ENCODE results near the gene EPS8L3. TPM values are rescaled to one million over a fixed set of nuclear protein-coding genes. Genes with fewer than 3 reads are reported as not detected.

EPS8L3 gene
- total RNA-seq, 1 experiment from 2014 or later, result 0.17 TPM

- ChIA-PET CTCF (interaction anchor here (1.2 to 17.4 kb wide), 5 partner anchors 9 to 200 kb away, joined by 3 to 341 read pairs (median 6); partner anchors contain the start of gene AHCYL1), POLR2A (no interaction called here)
- Mint-ChIP-seq H3K27me3 (ENCODE audit: low read depth) (peaks cover 2% of the 10 kb centered on the region; the same call in 1 of the 2 replicates), H3K27ac (no peak overlapping the region), H3K4me1 (peaks cover 20% of the 10 kb centered on the region), H3K4me3 (no peak overlapping the region), H3K9me3 (peaks cover 25% of the 10 kb centered on the region), H3K36me3 (peaks cover 11% of the 10 kb centered on the region)
- no peak for ATAC-seq
- no peak for TF ChIP-seq HMGA2 (CRISPR knock-in tag; IDR thresholded peaks at IDR 0.05)
- TF ChIP-seq, protein P1, sequence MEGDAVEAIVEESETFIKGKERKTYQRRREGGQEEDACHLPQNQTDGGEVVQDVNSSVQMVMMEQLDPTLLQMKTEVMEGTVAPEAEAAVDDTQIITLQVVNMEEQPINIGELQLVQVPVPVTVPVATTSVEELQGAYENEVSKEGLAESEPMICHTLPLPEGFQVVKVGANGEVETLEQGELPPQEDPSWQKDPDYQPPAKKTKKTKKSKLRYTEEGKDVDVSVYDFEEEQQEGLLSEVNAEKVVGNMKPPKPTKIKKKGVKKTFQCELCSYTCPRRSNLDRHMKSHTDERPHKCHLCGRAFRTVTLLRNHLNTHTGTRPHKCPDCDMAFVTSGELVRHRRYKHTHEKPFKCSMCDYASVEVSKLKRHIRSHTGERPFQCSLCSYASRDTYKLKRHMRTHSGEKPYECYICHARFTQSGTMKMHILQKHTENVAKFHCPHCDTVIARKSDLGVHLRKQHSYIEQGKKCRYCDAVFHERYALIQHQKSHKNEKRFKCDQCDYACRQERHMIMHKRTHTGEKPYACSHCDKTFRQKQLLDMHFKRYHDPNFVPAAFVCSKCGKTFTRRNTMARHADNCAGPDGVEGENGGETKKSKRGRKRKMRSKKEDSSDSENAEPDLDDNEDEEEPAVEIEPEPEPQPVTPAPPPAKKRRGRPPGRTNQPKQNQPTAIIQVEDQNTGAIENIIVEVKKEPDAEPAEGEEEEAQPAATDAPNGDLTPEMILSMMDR (IDR thresholded peaks at IDR 0.05), result no peak
- TF ChIP-seq, protein P2, sequence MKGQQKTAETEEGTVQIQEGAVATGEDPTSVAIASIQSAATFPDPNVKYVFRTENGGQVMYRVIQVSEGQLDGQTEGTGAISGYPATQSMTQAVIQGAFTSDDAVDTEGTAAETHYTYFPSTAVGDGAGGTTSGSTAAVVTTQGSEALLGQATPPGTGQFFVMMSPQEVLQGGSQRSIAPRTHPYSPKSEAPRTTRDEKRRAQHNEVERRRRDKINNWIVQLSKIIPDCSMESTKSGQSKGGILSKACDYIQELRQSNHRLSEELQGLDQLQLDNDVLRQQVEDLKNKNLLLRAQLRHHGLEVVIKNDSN (CRISPR knock-in tag; IDR thresholded peaks at IDR 0.05), result no peak
- no peak for TF ChIP-seq IRF2 (CRISPR knock-in tag; IDR thresholded peaks at IDR 0.05; ENCODE audit: borderline replicate concordance, low read depth)
- no peak for TF ChIP-seq MAX (CRISPR knock-in tag; IDR thresholded peaks at IDR 0.05)
- no peak for TF ChIP-seq ZNF317 (CRISPR knock-in tag; IDR thresholded peaks at IDR 0.05; ENCODE audit: borderline replicate concordance, low read depth)
- TF ChIP-seq CDX4 (CRISPR knock-in tag; IDR thresholded peaks at IDR 0.05; ENCODE audit: borderline replicate concordance), result no peak
- no peak for TF ChIP-seq FOXK1 (CRISPR knock-in tag; IDR thresholded peaks at IDR 0.05)
- no peak for DNase-seq (ENCODE audit: low spot score)
Observed at GRCh38 chr1:109781806-109782205, 18.1 kb upstream of the EPS8L3 start.

- Mint-ChIP-seq H3K27ac (no peak overlapping the region), H3K4me3 (no peak overlapping the region), H3K27me3 (ENCODE audit: low read depth) (peaks cover 2% of the 10 kb centered on the region; the same call in 1 of the 2 replicates), H3K4me1 (peaks cover 20% of the 10 kb centered on the region), H3K36me3 (peaks cover 11% of the 10 kb centered on the region), H3K9me3 (peaks cover 25% of the 10 kb centered on the region)
- ChIA-PET POLR2A (no interaction called here), CTCF (interaction anchor here (2.6 to 17.4 kb wide), 2 partner anchors 10 to 201 kb away, joined by 26 to 341 read pairs; partner anchors contain the start of gene AHCYL1)
- TF ChIP-seq ELF4 (CRISPR knock-in tag; IDR thresholded peaks at IDR 0.05; ENCODE audit: low read depth) (no peak), JUN (CRISPR knock-in tag; IDR thresholded peaks at IDR 0.05) (no peak), ZNF512 (CRISPR knock-in tag; IDR thresholded peaks at IDR 0.05; ENCODE audit: borderline replicate concordance) (no peak), CDX4 (CRISPR knock-in tag; IDR thresholded peaks at IDR 0.05; ENCODE audit: borderline replicate concordance) (no peak), CREB1 (CRISPR knock-in tag; IDR thresholded peaks at IDR 0.05) (no peak), STAT6 (CRISPR knock-in tag; conservative IDR thresholded peaks at IDR 0.05; ENCODE audit: low read depth) (no peak), PREB (CRISPR knock-in tag; IDR thresholded peaks at IDR 0.05; ENCODE audit: borderline replicate concordance) (no peak)
- TF ChIP-seq, protein P2 (CRISPR knock-in tag; IDR thresholded peaks at IDR 0.05), result no peak
- TF ChIP-seq, protein P3, sequence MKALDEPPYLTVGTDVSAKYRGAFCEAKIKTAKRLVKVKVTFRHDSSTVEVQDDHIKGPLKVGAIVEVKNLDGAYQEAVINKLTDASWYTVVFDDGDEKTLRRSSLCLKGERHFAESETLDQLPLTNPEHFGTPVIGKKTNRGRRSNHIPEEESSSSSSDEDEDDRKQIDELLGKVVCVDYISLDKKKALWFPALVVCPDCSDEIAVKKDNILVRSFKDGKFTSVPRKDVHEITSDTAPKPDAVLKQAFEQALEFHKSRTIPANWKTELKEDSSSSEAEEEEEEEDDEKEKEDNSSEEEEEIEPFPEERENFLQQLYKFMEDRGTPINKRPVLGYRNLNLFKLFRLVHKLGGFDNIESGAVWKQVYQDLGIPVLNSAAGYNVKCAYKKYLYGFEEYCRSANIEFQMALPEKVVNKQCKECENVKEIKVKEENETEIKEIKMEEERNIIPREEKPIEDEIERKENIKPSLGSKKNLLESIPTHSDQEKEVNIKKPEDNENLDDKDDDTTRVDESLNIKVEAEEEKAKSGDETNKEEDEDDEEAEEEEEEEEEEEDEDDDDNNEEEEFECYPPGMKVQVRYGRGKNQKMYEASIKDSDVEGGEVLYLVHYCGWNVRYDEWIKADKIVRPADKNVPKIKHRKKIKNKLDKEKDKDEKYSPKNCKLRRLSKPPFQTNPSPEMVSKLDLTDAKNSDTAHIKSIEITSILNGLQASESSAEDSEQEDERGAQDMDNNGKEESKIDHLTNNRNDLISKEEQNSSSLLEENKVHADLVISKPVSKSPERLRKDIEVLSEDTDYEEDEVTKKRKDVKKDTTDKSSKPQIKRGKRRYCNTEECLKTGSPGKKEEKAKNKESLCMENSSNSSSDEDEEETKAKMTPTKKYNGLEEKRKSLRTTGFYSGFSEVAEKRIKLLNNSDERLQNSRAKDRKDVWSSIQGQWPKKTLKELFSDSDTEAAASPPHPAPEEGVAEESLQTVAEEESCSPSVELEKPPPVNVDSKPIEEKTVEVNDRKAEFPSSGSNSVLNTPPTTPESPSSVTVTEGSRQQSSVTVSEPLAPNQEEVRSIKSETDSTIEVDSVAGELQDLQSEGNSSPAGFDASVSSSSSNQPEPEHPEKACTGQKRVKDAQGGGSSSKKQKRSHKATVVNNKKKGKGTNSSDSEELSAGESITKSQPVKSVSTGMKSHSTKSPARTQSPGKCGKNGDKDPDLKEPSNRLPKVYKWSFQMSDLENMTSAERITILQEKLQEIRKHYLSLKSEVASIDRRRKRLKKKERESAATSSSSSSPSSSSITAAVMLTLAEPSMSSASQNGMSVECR (CRISPR knock-in tag; IDR thresholded peaks at IDR 0.05; ENCODE audit: borderline replicate concordance), result no peak
- TF ChIP-seq, protein P4, sequence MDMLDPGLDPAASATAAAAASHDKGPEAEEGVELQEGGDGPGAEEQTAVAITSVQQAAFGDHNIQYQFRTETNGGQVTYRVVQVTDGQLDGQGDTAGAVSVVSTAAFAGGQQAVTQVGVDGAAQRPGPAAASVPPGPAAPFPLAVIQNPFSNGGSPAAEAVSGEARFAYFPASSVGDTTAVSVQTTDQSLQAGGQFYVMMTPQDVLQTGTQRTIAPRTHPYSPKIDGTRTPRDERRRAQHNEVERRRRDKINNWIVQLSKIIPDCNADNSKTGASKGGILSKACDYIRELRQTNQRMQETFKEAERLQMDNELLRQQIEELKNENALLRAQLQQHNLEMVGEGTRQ (CRISPR knock-in tag; IDR thresholded peaks at IDR 0.05), result no peak
- ATAC-seq (no peak), DNase-seq (ENCODE audit: low spot score) (no peak)
Observed at GRCh38 chr1:109780982-109781381, 17.3 kb upstream of the EPS8L3 start.
